ENCODE data around the gene SLC4A2.

DNA sequence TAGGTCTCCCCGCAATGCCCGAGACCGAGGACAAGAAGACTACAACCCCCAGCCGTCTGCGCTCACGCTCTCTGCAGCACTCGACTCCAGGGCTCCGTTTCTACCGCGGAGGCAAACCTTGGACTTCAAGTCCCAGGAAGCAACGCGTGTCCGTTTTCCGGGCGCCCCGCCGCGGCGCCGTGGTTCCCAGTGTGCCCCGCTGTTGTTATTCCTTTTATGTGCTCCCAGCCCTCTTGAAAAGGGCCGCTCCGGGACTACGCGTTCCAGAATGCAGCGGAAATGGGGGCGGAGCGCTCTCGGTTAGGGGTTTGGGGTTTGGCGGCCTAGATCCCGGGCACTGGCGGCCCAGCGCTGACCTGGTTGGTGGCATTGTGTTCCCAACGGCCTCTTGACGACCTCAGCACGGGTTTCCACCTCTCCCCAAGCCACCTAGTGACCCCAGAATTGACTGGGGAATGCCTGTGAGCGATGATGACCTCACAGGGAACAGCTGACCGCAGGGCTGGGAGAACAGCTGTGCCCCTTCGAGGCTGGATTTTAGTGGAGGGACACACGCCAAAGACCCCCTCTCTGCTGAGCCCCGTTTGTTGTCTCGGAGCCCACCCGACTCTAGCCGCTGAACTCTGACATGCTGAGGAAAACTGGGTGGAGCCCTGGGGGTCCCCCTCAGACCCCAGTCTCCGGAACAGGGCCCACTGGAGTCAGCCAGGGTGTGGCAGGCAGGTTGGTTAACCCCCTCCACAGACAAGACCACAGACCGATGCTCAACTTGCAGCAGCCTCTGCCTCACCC is 1.2 kb upstream of the SLC4A2 start:
- TF ChIP-seq POLR2A (IDR thresholded peaks at IDR 0.05; ENCODE audit: low read length) = peak; percentile 78
- no peak for TF ChIP-seq GATA1 (IDR thresholded peaks at IDR 0.05; ENCODE audit: low read depth, low read length)
